Measurements from ENCODE around the gene CAMSAP2.
"Not testable (repeated sequence)": the region's sequence is repeated elsewhere in the genome, so short reads cannot be mapped to it uniquely, and the experiment has no call there.

CAMSAP2 gene

DNA sequence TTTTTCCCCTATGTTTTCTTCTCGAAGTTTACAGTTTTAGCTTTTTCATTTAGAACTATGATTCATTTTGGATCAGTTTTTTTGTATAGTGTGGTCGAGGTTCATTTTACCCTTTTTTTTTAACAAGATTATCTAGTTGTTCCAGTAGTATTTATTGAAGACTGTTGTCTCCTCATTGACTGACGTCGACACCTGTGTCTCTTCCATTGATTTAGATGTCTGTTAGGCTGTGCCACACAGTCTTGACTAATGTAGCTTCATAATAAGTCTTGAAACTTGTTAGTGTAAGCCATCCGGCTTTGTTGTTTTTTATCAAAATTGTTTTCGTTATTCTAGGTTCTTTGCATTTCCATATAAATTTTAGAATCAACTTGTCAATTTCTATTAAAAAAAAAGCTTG, 45.2 kb downstream of the CAMSAP2 start:
- DNase-seq: no peak

DNA sequence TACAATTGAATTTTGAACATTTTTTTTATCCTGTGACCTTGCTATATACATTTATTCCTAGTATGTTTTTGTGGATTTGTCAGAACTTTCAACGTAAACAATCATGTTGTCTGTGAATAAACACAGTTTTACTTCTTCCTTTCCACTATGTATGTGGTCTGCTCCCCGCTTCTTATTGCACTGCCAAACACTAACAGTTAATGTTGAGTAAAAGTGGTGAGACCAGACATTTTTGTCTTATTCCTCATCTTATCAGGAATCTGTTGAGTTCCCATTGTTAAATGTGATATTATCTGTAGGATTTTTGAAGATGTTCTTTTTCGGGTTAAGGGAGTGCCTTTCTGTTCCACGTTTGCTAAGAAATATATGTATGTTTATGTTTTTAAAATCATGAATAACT, 45.9 kb downstream of the CAMSAP2 start:
- no peak for DNase-seq

DNA sequence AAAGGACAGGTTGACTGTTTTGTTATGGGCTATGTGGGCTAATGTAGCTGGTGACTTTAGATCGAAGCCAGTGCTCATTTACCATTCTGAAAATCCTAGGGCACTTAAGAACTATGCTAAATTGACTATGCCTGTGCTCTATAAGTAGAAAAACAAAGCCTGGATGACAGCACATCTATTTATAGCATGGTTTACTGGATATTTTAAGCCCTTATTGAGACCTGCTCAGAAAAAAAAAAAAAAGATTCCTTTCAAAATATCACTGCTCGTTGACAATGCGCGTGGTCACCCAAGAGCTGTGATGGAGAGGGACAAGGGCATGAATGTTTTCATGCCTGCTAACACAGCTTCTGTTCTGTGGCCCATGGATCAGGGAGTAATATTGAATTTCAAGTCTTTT, 48.1 kb downstream of the CAMSAP2 start:
- DNase-seq: no peak

DNA sequence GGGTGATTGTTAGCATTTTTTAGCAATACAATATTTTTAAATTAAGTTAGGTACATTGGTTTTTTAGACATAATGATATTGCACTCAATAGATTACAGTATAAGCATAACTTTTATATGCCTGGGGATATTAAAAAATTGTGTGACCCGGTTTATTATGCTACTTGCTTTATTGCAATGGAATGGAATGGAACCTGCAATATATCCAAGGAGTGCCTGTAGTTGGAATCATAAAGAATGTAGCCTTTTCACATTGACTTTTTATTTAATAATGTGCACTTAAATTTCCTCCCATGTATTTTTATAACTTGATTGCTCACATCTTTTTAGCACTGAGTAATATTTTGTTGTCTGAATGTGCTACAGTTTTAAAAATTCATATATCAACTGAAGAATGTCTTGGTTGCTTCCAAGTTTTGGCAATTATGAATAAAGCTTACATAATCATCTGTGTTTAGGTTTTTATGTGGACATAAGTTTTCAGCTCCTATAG, 49.2 kb downstream of the CAMSAP2 start:
- no peak for DNase-seq

- not testable (repeated sequence) for DNase-seq
These were observed 52.3 kb downstream of the CAMSAP2 start for GRCh38 chr1:200791012-200791411.

DNA sequence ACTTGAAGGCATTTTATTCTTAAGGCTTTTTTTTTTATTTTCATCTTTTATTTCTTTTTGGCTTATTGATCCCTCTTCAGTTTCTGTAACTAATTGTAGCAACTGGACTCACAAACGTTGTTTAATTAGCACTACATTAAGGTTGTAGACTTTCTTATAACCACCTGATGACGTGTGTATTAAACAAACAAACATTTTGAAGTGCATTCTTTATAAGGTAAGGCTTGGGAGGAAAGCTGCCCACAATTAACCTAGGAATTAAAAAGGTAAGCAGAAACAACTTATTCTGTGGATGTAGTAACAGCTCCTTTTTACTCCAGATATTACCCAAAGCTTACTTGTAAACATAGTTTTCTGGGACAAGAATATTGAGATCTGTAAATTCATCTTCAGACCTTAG, 55.0 kb downstream of the CAMSAP2 start:
- no peak for DNase-seq

DNA sequence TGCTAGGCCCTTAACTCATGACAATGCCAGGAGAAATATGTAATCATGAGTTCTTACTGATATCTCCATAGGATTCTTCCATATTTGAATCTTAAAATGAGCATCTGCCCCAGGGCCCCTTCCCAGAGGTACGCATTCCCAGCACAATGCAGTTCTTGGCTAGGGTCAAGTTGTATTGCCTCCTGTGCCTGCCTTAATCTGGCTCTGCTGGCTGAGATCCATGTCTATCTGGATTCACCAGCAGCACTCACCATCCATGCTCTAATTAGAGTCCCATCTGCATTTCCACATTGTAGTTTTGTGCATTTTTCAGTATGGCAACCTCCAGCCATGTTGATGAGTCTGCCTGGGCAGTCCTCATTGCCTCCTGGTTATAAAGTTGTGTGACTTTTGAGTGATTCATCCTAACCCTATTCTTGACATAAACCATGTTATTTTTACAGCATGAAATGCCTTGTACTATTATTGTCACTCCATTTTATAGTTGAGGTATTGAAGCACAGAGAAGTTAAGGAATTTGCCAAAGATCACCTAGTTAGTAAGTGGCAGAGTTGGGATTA, 55.9 kb downstream of the CAMSAP2 start:
- no peak for DNase-seq

DNA sequence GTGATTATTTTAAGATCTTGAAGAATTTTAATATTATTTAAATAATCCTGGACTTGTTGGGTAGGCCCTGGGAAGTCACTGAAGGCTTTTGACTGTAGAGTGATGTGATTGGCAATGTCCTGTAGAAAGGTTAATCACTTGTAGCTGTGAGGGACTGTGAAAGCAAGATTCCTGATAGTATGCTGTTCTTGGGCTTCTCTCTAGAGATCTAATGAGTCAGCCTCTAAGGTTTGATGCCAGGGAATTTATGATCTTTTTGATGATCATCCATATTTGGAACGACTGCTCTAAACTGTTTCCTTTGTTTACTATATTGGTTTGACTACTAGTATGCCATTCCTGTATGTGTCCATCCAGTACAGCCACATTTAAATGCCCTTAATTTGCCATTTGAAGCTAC, 56.5 kb downstream of the CAMSAP2 start:
- DNase-seq: no peak

DNA sequence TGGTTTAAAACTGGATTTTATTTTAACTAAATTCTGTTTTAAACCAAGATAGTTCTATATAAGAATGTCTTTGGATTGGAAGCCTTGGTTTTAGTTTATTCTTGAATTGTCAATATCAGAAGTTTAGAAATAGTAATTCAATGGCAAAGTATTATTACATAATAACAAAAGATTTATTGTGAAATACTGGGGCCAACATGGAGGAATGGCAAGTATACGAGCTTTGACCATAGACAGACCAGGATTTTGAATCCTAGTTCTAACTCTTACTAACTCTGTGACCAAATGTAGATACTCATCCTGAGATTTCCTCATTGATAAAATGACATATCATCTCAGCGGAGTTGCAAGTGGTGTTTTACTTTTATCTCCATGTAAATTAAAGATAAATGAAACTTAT, 63.3 kb downstream of the CAMSAP2 start:
- no peak for DNase-seq

DNA sequence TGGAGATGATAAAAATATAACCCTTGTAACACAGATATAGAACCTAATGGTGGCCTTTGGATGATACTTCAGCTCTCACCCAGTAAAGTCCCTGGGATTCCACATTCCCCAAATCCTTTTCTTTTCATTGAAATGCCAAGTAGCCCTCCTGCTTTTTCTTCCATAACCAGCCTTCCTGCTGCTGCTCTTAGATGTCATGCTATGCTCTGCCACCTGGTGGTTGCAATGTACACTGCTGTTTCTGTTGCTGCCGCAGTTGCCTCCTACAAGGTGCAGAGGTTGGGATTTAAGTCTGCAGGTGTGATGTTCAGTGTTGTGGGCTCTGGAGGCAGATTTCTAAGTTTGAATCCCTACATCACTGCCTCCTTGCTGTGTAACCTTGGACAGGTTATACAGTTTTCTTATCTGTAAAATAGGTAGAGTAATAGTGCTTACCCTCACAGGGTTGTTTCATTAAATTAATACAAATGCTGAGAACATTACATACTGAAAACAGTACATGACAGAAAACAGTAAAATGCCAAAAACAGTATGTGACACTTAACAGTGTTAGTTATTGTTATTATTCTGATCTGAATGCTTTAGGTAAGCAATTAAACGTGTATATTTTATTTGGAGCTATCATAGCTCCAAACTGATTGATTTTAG, 64.3 kb downstream of the CAMSAP2 start:
- DNase-seq: peak; percentile 77 to 82

DNA sequence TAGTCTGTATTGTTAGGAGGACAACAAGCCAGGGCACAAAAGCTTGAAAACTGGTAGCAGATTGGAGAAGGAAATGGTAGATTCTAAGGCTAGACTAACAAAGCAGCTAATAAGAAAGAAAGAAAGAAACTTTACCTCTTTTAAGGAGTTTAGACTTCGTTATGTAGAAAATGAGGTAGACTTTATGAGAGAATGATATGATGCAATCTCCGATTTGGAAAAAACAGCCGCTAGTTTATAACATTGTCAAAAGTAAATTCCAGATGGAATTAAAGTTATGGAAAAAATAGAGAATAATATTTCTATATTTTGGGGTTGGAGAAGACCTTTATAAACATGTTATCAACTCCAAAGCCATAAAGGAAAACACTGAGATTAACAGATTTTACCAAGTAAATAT, 67.0 kb downstream of the CAMSAP2 start:
- DNase-seq: no peak

DNA sequence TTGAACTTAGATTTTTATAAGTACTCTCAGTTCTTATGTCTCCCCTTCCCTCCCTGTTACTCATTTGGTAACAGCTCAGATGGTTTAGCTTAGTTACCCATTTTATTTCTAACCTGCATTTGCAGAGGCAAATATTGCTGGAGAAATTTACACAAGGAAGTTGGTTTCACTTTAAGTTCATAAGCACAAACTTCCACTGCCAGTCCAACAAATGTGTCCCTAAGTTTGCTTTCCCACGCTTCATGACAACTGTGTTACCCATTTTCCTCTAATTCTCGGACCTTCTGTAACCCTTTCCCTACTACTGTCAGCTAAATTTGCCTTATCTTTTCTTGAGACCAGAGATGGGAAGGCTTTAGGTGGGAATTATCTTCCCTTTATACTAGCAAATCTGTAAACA, 70.2 kb downstream of the CAMSAP2 start:
- DNase-seq: no peak

- no peak for DNase-seq
These were observed 73.0 kb downstream of the CAMSAP2 start for GRCh38 chr1:200811704-200812103.

DNA sequence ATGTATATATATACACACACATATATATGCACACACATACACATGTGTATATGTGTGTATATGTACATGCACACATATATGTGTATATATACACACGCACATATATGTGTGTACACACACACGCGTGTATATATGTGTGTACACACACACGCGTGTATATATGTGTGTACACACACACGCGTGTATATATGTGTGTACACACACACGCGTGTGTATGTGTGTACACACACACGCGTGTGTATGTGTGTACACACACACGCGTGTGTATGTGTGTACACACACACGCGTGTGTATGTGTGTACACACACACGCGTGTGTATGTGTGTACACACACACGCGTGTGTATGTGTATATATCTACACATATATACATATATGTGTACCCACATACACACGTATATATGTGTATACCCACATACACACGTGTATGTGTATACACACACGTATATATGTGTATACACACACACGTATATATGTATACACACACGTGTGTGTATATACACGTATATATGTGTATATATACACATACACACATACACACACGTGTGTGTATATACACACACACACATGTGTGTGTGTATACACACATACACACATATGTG, 78.0 kb downstream of the CAMSAP2 start:
- DNase-seq: not testable (repeated sequence)

GRCh38 chr1:200818248-200818647, 79.6 kb downstream of the CAMSAP2 start:
- DNase-seq: no peak

- no peak for DNase-seq
These were observed 81.0 kb downstream of the CAMSAP2 start for GRCh38 chr1:200819726-200820125.

DNA sequence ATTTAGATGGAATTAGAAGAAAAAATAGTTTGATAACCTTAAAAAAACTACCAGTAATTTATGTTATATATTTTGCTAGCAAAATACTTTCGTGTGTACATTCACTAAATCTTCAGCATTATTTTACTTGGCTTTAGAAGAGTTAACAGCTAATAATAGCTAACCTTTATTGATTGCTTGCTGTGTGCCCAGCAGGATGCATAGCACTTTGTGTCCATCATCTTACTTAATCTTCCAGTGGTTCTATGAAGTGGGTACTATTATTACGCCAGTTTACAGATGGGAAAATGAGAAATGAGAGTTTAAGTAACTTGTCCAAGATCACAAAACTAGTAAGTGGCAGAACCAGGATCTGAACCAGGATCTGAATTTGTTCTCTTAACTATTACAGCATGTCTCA, 92.4 kb downstream of the CAMSAP2 start:
- no peak for DNase-seq

DNA sequence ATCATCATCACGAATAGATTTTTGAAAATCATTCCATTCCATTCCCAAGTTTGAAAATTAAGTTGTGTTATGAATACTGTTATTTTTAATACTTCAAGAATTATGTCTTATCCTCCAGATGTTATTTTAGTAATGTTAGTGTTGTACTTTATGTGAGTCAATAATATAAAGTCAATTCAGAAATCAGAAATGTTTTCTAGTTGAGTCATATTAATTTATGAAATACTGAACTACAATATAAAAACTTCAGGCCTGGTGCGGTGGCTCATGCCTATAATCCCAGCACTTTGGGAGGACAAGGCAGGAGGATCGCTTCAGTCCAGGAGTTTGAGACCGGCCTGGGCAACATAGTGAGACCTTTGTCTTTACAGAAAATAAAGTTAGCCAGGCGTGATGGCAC, 95.7 kb downstream of the CAMSAP2 start:
- no peak for DNase-seq

GRCh38 chr1:200836213-200836612, 97.5 kb downstream of the CAMSAP2 start:
- no peak for DNase-seq

GRCh38 chr1:200837931-200838571, 99.4 kb downstream of the CAMSAP2 start:
- no peak for DNase-seq

DNA sequence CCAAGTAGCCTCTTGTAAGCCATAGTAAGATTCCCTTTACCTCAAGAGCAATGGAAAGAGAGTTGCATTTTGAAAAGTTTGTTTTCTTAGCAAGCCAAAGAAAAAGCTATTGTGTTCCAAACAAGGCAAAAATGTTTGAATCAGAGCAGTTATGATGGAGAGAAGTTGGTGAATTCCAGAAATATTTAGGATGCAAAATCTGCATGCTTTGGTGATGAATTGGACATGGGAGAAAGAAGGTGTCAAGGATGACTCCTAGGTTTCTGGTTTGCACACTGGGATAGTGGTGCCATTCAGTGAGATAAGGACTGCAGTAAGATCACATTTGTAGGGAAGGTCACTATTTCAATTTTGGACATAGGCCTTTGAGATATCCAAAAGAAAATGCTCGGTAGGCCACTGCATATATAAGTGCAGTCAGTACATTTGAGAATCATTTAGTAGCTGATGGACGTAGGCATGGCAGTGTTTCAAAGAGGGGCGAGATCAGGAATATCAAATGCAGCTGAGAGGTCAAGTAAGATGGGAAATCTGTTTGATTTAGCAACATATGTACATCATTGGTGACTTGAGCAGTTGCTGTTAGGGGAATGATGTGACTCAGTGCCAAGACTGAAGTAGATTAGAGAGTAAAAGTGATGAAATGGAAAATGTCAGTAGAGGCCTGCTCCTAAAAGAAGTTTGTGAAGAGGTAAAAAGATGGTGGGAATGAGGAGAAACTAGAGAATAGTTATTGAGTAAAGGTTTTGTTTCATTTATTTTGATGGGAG, 100.2 kb downstream of the CAMSAP2 start:
- no peak for DNase-seq

DNA sequence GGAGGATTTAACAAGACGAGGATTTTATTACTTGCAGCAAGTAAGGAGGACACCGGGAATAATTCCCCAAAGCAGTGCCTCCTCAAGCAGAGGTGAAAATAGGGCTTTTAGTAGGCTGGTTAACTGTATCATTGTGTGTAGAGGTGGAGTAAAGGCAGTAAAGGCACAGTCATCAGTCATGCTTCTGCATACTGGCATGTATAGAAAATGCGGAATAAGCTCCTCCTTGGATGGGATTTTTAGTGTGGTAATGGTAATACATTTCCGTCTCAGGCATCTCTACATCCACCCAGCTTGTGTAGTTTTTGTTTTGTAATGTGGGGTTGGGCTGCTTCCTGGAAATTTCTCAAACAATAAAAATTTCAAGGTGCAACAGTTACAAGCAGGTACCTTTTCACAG, 106.7 kb downstream of the CAMSAP2 start:
- no peak for DNase-seq

DNA sequence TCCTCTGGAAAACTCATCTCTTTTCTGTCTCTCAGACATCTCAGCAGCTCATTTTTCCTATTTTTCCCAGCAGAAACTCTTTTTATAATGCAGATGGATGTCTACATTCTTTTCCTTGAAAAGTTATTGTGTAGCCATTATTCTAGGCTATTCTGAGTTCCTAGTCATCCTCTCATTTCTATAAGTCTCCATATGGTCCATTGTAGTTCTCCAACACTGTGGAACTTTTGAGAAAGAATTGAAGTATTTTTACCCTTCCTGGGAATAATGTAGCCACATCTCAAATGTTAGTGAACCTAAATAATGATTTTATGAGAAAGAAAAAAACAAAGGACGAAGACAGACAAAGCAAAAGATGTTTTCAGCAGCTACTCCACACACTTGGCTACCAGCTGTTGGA, 107.7 kb downstream of the CAMSAP2 start:
- no peak for DNase-seq

Measured in activated CD4-positive, alpha-beta T cell treated with anti-CD3 and anti-CD28 coated beads, Interleukin-2, amount 50 U/mL, for 48 hours (primary cell).